DMS53 treated with DMSO at 0.1 percent for 48 hours (cell line): ENCODE measurements around the gene ARL13A.
A peak's percentile ranks its signal among the peaks of the same experiment; 100 is the strongest.
"Not testable (repeated sequence)": the region's sequence is repeated elsewhere in the genome, so short reads cannot be mapped to it uniquely, and the experiment has no call there.

Experiments used
- DNase-seq: peaks from one replicate; lab custom pipeline; 2025; ENCODE audit not compliant: unreplicated experiment; lab: John Stamatoyannopoulos, UW

Gene ARL13A

DNA sequence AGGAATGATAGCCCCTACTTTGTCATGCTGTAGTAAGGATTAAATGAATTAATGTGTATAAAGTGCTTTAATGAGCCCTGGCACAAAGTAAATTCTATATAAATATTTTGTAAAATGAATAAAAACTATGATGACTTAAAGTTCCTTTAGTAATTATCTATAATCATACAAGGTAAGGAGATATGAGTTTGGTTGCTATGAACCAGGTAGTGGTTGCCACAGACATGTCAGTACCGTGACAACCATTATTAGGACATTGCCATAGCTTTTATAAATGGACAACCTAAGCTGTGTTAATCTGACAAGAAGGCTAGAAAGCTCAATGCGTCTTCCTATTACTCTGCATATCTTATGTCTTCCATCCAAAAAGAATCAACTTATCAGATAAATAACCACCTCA lies at the start of gene ARL13A:
ARL13A (plus strand) TSS at position 301 of the 400 bp plus-strand sequence. CDS start 3,982 bp downstream, outside the sequence.
- no peak for DNase-seq

DNA sequence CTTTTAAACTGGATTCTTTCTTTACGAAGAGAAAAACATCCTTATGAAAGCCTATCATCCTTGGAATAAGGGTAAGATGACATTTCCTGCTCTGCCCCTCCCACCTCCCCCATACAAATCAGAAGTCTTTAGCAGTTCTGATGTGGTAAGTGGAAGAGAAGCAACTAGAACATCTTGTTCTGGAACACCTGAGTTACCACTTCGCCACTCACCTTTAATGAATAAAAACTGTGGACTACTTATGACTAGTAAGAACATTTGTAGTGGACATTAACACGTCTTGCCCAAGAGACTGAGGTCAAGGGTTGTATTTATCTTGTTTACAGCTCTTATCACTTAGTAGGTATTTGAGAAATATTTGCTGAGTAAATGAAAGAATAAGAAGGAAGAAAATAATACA lies 45.1 kb upstream of the ARL13A start:
- DNase-seq, result no peak

DNA sequence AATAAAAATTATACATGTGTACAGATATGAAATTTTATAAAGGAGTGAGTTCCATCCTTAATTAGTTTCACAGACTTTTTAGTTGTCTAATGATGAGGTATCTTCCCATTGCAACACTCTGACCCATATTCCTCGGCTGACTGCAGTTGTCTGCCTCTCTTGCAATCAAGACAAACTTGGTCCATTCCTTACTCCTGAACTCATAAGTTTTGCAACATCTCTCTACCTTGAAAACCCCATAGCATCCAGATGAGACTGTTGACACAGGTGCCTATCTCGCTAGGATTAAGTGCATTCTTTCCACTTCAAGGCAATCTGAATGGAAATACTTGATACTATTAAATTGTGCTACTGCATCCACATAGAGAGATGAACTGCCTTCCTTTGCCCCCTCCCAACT lies 43.1 kb upstream of the ARL13A start:
- no peak for DNase-seq

- DNase-seq, result peak; percentile 50
These were observed 40.6 kb upstream of the ARL13A start, which contains the start of gene XKRX for GRCh38 chrX:100928660-100929613. Gene XKRX, minus strand, starts transcription at chrX:100928917. Its CDS starts 613 bp downstream, at chrX:100928304.

DNA sequence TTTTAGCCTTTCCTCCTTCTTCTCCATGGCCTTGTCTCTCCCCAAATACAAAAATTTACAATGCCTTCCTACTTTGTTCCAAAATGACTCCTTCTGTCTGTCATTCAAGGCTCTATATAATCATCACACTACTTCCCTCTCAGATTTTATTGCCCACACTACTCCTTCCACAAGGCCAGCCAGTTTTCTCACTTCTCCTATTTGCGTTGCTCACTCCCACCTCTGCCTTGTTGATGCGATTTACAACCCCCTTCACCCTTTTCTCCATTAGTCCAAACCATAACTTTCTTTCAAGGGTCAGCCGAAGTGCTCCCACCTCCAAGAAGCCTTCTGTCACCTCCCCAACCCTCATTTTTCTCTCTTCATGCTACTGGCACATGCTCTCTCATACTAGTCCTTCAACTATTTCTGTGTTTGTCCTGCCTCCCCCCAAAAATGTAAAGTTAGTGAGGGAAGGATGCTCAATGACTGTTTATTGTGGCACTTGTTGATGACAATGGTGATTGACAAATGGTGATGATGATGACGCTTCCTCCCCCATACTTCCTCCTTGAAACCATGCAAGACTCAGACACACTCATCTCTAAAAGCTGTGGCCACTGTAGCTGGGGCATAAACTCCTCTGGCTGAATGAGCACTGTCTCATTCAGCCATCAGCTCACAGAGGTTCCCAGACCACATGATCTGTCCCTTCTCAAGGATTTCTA lies 38.1 kb upstream of the ARL13A start:
- no peak for DNase-seq

DNA sequence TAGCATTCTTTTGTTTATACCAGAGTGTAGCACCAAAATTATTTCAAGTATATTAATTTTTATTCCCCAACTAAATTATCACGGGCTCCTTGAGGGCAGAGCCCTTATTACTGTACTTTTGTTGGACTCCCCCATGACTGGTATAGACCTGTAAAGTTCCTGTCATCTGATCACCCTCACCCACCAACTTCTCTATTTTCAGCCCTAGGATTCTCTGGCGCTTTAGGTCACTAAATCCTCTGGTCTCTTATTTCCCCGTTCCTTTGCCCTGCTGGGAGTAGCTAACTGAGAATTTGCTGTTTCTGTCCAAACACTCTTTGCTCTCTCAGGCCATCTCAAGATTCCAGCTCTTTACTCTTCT lies 37.6 kb upstream of the ARL13A start:
- DNase-seq, result no peak

DNA sequence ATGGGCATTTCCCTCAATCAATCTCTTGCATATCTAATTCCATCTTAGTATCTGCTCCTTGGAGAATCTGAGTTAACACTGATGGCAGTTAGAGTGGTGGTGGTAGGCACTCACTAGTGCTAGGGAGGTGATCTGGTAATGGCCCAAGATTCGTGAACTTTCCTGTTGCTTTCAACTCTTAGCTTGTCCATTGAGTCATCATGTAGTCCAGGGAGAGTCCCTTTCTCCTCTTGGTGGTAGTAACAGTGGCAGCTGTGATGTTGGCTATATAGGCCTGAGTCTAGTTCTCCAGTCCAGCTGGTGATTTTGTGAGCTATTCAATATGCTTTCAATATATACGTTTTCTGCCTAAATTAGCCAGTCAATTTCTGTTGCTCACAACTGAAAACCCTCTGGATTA lies 33.7 kb upstream of the ARL13A start:
- no peak for DNase-seq

GRCh38 chrX:100939333-100939732 lies 30.2 kb upstream of the ARL13A start:
- no peak for DNase-seq

DNA sequence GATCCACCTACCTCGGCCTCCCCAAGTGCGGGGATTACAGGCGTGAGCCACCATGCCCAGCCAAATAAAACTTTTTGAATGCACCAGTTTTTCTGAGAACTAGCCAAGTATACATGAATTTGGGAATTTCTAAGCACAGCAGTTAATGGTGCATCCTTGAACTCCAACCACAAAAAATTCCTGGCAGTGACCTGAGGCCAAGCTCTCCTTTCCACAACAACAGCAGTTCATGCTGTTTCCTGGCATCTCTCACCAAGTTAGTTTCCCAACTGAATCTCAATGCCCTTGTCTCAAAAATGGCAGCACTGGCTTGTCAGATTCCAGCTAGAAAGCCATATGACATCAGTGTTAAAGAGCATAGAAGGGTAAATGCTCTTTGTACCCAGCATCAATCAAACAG lies 24.9 kb upstream of the ARL13A start:
- DNase-seq, result no peak

DNA sequence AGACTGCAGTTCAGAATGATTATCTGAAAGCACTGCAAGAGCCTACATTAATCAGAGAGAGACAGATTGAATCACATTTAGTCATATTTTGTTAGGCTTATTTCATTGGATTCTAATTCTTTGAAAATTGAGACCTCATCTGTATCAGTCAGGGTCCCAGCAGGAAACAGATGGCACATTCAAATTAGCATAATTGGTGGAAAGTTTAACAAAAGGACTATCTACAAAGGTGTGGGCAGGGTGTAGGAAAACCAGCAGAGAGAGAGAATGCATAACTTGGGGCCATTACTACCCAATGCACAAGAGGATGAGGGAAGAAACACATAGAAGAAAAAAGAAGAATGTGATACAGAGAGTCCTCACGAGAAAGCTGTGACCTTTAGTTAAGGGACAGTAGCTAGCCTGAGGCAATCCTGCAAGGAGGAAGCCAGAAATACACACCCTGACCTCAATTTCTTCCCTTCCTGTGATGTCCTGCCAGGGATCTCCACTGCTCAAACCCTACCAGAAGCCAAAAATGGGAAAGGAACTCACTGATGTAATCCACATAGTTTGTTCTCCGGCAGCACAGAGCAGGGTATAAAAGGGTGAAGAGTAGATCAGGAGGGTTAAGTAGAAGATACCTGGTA lies 23.1 kb upstream of the ARL13A start:
- DNase-seq, result no peak

GRCh38 chrX:100948557-100948956 lies 21.0 kb upstream of the ARL13A start:
- DNase-seq, result no peak

DNA sequence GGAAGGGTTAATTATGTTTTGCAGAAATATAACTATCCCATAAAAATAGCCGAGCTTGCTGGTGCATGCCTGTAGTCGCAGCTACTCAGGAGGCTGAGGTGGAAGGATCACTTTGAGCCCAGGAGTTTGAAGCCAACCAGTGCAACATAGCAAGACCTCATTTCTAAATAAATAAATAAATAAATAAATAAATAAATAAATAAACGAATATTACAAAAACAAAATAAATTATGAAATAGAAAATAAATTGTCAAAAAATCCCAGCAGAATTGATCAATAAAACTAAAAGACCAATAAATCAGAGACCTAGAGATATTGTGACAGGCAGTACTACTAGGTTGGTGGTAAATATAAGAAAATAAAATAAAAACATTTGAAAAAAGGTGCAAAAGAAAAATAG lies 6.7 kb upstream of the ARL13A start:
- DNase-seq, result no peak

DNA sequence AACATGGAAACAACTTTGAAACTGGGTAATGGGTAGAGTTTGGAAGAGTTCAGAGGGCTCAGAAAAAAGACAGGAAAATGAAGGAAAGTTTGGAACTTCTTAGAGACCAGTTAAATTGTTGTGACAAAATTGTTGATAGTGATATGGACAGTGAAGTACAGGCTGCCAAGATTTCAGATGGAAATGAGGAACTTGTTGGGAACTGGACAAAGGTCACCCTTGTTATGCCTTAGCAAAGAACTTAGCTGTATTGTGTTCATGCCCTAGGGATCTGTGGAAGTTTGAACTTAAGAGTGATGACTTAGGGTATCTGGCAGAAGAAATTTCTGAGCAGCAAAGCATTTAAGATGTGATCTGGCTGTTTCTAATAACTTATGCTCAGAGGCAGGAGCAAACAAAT lies 5.1 kb upstream of the ARL13A start:
- DNase-seq, result no peak

DNA sequence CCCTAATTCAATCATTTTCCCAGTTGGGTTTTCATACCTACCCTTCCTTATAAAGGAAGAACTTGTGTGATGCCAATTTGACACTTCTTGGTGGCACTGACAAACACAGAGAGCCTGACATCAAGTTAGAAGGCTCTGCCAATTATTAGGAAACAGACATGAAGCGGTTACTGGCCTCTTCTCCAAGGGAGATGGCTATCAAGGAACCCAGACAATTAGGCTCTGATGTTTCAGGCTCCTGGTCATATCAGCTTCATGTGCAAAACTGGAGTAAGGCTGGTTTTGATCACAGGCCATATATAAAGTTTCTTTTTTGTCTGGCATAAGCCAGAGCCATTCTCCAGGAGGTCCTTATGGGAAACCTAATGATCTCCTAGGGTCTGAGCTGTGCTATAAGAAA lies 428 bp downstream of the ARL13A start:
- no peak for DNase-seq

- no peak for DNase-seq
These were observed 3.9 kb downstream of the ARL13A start for GRCh38 chrX:100973411-100973810.

DNA sequence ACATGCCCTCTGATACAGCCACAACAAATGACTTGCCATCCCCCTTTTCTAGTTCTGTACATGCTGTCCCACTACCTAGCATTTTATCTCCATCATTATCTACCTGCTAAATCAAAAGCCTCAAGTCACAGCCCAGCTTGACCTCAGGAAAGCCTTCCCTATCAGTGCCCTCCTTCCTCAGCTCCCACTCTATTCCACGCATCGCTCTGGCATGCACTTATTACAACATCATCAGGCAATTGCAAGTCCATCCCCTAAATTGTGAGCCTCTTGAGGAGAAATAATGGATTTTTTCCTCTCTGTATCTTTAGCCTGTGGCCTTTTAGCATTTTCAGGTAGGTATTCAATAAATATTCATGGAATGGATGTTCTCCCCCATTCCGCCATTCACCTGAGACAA lies 5.7 kb downstream of the ARL13A start:
- no peak for DNase-seq

- DNase-seq, result no peak
These were observed 6.7 kb downstream of the ARL13A start for GRCh38 chrX:100976211-100976610.

GRCh38 chrX:100979881-100980607 lies 10.5 kb downstream of the ARL13A start:
- peak; percentile 22 for DNase-seq

DNA sequence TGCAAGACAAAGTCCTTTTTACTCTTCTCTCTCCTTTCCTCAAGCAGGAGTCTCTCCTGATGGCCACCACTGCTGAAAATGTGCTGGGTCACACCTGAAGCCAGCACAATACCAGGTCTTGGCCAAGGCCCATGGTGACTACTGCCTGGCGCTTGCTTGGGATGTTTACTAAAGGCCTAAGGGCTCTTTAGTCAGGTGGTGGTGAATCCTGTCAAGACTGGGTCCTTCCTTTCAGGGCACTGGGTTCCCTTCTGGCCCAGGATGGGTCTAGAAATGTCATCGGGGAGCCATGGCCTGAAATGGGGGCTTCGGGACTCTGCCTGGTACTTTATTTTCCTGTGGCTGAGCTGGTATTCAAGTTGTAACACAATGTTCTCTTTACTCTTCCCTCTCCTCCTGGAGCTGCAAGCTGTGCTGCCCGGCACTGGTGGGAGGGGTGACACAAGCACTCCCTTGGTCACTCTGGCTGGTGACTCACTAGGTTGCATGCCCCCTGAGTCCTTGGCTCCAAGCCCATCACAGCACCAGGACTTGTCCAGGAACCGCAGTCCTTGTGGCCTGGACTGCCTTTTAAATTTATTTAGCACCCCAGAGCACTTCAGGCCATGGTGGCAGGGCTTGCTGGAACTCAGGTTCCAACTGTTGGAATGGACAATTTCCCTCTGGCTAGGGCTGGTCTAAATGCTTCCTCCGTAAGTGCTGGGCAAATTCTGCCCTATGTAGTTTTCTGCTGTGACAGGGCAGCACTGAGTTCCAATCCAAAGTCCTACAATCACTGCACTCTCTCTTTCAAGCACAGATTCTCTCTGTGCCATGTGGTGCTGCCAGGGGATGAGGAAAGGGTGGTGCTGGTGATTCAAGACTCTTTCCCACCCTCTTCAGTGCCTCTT lies 11.3 kb downstream of the ARL13A start:
- DNase-seq, result peak; percentile 27

DNA sequence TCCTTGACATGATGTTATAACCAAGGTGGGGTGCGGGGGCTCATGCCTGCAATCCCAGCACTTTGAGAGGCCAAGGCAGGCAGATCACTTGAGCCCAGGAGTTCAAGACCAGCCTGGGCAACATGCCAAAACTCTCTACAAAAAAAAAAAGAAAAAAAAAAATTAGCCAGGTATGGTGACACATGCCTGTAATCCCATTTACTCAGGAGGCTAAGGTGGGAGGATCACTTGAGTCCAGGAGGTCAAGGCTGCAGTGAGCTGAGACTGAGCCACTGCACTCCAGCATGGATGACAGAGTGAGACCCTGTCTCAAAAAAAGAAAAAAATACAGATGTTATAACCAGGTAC lies 12.0 kb downstream of the ARL13A start:
- not testable (repeated sequence) for DNase-seq
